Measurements from ENCODE around the gene CFAP90.

- TF ChIP-seq JUN (IDR thresholded peaks at IDR 0.05; ENCODE audit: borderline replicate concordance, insufficient read depth, insufficient read length, low read depth): no peak
- TF ChIP-seq CTCF (IDR thresholded peaks at IDR 0.05; ENCODE audit: extremely low read depth in 1 of 2, insufficient read depth in 1 of 2, low read depth in 1 of 2, low read length in 2 of 2): no peak
- no peak for TF ChIP-seq POLR2AphosphoS5 (IDR thresholded peaks at IDR 0.05; ENCODE audit: insufficient read depth, low read depth, low read length)
- TF ChIP-seq POLR2A (IDR thresholded peaks at IDR 0.05; ENCODE audit: low read depth, low read length): no peak
- no peak for TF ChIP-seq MYC (IDR thresholded peaks at IDR 0.05; ENCODE audit: low read depth, low read length)
- TF ChIP-seq EZH2 (IDR thresholded peaks at IDR 0.05; ENCODE audit: borderline replicate concordance, low read depth, low read length, severe bottlenecking): no peak
- TF ChIP-seq MAX (IDR thresholded peaks at IDR 0.05; ENCODE audit: insufficient read depth, insufficient read length): no peak
- no peak for TF ChIP-seq GATA2 (IDR thresholded peaks at IDR 0.05; ENCODE audit: insufficient read depth, insufficient read length, low read depth, low read length)
- TF ChIP-seq FOS (IDR thresholded peaks at IDR 0.05; ENCODE audit: borderline replicate concordance, insufficient read depth, low read length): no peak
Measured at GRCh38 chr5:7894439-7894838, 43.5 kb upstream of the CFAP90 start.

Measured in endothelial cell of umbilical vein (primary cell).